Transverse colon (tissue), 4 donors: ENCODE results near the gene COMMD7. TPM values are rescaled to one million over a fixed set of nuclear protein-coding genes. Genes with fewer than 3 reads are reported as not detected.

Experiments used
- DNase-seq: peaks from one replicate; pipeline ENCODE4 v3.0.0-alpha.2; 2019
- H3K27ac ChIP-seq, 4 donors: fragments of 200-600 bp; sonication (generic); 2 replicates each; pipeline ENCODE4 v1.5.1; 2016 to 2018; ENCODE audit warnings: inconsistent platforms in 4 of 4
- H3K27me3 ChIP-seq: fragments of 200-600 bp; sonication (generic); 2 replicates; pipeline ENCODE4 v1.5.1; 2017; ENCODE audit warnings: inconsistent platforms
- H3K36me3 ChIP-seq, 4 donors: fragments of 200-600 bp; sonication (generic); 2 replicates each; pipeline ENCODE4 v1.5.1; 2017 to 2019; ENCODE audit warnings: inconsistent platforms in 4 of 4
- H3K4me1 ChIP-seq, 4 donors: fragments of 200-600 bp; sonication (generic); 2 replicates each; pipeline ENCODE4 v1.5.1; 2017 to 2020; ENCODE audit warnings: inconsistent platforms in 4 of 4
- H3K4me3 ChIP-seq, 4 donors: fragments of 200-600 bp; sonication (generic); 1 replicate in 1 of 4; 2 replicates in 3 of 4; pipeline versions ENCODE4 v1.5.1 to v1.6.1; 2017 to 2019; ENCODE audit warnings: inconsistent platforms in 4 of 4
- H3K9me3 ChIP-seq, 2 donors: fragments of 200-600 bp; sonication (generic); 2 replicates each; pipeline ENCODE4 v1.5.1; 2017 to 2019; ENCODE audit warnings: inconsistent platforms in 2 of 2
- CTCF ChIP-seq, 5 experiments: fragments of 200-600 bp in 3 of 5; fragments of 450-650 bp in 2 of 5; sonication (generic) in 3 of 5; IDR thresholded peaks; 1 replicate in 2 of 5; 2 replicates in 3 of 5; pipeline ENCODE4 v1.5.1; 2016 to 2017; ENCODE audit warnings: antibody characterized with exemption in 5 of 5, inconsistent platforms in 3 of 5, mild to moderate bottlenecking in 2 of 5, moderate library complexity in 1 of 5
- EP300 ChIP-seq: sonication (generic); formaldehyde crosslinking; IDR thresholded peaks from one replicate; pipeline ENCODE4 v1.6.1; 2017; ENCODE audit warnings: antibody characterized with exemption, low read depth
- POLR2A ChIP-seq: fragments of 450-650 bp; IDR thresholded peaks from one replicate; pipeline ENCODE4 v1.6.1; 2016; ENCODE audit warnings: antibody characterized with exemption, mild to moderate bottlenecking, moderate library complexity
- POLR2AphosphoS5 ChIP-seq, 3 donors: sonication (generic); formaldehyde crosslinking; IDR thresholded peaks; one replicate each; pipeline ENCODE4 v1.6.1; 2016; ENCODE audit warnings: antibody characterized with exemption in 3 of 3
- WGBS, 2 donors: methylation state at CpG; one replicate each; pipeline ENCODE4 v1.1.5; 2018; ENCODE audit warnings: low coverage in 1 of 2; 5-methylcytosine and 5-hydroxymethylcytosine counted together
- in situ Hi-C, 4 donors: fragments of 200-750 bp; cut with MboI; loops; one replicate each; pipeline versions ENCODE4 v1.15.0 to v1.15.1; 2017; ENCODE audit warnings: low sequenced_read_pairs in 3 of 4, low pct_ligation_motif_present in 1 of 4, low pct_unique_long_range_greater_than_20kb in 1 of 4
- intact Hi-C: fragments of 100-400 bp; cut with DNase I; formaldehyde crosslinking; loops from one replicate; pipeline ENCODE4 v1.15.1; 2023; ENCODE audit warnings: low total_unique reads
- total RNA-seq, 4 donors: library from RNA; depleted of rRNA; stranded (reverse); fragments of >200 nt; gene quantifications; one replicate each; pipeline ENCODE4 v1.1.0, GENCODE V29; 2016

Gene COMMD7
- total RNA-seq, 4 donors from 2014 or later, result 14.3 to 24.8 (median 20.2) TPM

GRCh38 chr20:32789896-32790750 lies 46.9 kb upstream of the COMMD7 start:
- Histone ChIP-seq H3K4me3 (no peak overlapping the region), H3K27ac (no peak overlapping the region), H3K36me3 (no peaks in the 10 kb centered on the region), H3K9me3 (no peaks in the 10 kb centered on the region), H3K4me1 (no peaks in the 10 kb centered on the region), H3K27me3 (no peaks in the 10 kb centered on the region)
- TF ChIP-seq EP300, result no peak
- TF ChIP-seq CTCF (IDR thresholded peaks at IDR 0.05), result peak; percentile 92 to 99 (median 99)
- TF ChIP-seq POLR2A, result no peak
- TF ChIP-seq POLR2AphosphoS5 (IDR thresholded peaks at IDR 0.05), result no peak
- 62% methylated on average over 6 of the region's 6 CpGs; no CpG with 5 or more reads in 1 of the 2 donors for WGBS, 2 donors
- intact Hi-C loops, result loop anchor here (5.0 kb wide), 1 partner anchor 507 kb away; no protein-coding TSS in a partner anchor
- in situ Hi-C loops, result loop anchor here in 1 of 4 donors (25.0 kb wide), 1 partner anchor 278 kb away; no protein-coding TSS in a partner anchor
- peak; percentile 76 for DNase-seq

- no peaks in the 10 kb centered on the region for H3K36me3 ChIP-seq
- no peaks in the 10 kb centered on the region for H3K4me1 ChIP-seq
- DNase-seq, result no peak
- TF ChIP-seq POLR2A (no peak), EP300 (no peak), CTCF (IDR thresholded peaks at IDR 0.05) (no peak), POLR2AphosphoS5 (IDR thresholded peaks at IDR 0.05) (no peak)
- in situ Hi-C loops (loop anchor here in 1 of 4 donors (25.0 kb wide), 1 partner anchor 275 kb away; no protein-coding TSS in a partner anchor), intact Hi-C loops (loop anchor here (5.0 kb wide), 1 partner anchor 510 kb away; no protein-coding TSS in a partner anchor)
- H3K27me3 ChIP-seq, result no peaks in the 10 kb centered on the region
- no peak overlapping the region for H3K4me3 ChIP-seq
- 92 to 96% methylated on average over 4 to 16 of the region's 16 CpGs for WGBS, 2 donors
- no peaks in the 10 kb centered on the region for H3K9me3 ChIP-seq
- no peak overlapping the region for H3K27ac ChIP-seq
These were observed 43.9 kb upstream of the COMMD7 start for GRCh38 chr20:32787168-32787567.

GRCh38 chr20:32786059-32786760 lies 42.9 kb upstream of the COMMD7 start:
- intact Hi-C loops (loop anchor here (5.0 kb wide), 1 partner anchor 511 kb away; no protein-coding TSS in a partner anchor), in situ Hi-C loops (loop anchor here in 1 of 4 donors (25.0 kb wide), 1 partner anchor 274 kb away; no protein-coding TSS in a partner anchor)
- Histone ChIP-seq H3K9me3 (no peaks in the 10 kb centered on the region), H3K27ac (no peak overlapping the region), H3K4me1 (no peaks in the 10 kb centered on the region), H3K4me3 (no peak overlapping the region), H3K27me3 (no peaks in the 10 kb centered on the region), H3K36me3 (no peaks in the 10 kb centered on the region)
- 90 to 98% methylated on average over 8 to 16 of the region's 16 CpGs for WGBS, 2 donors
- DNase-seq, result no peak
- TF ChIP-seq EP300 (no peak), POLR2AphosphoS5 (IDR thresholded peaks at IDR 0.05) (no peak)

GRCh38 chr20:32784369-32785080 lies 41.3 kb upstream of the COMMD7 start:
- no peaks in the 10 kb centered on the region for H3K4me1 ChIP-seq
- no peak for DNase-seq
- TF ChIP-seq POLR2AphosphoS5 (IDR thresholded peaks at IDR 0.05) (no peak), EP300 (no peak), CTCF (IDR thresholded peaks at IDR 0.05) (no peak), POLR2A (no peak)
- no peaks in the 10 kb centered on the region for H3K9me3 ChIP-seq
- no peak overlapping the region for H3K27ac ChIP-seq
- H3K4me3 ChIP-seq, result no peak overlapping the region
- in situ Hi-C loops, result loop anchor here in 1 of 4 donors (5.0 to 25.0 kb wide), 2 partner anchors 102 to 272 kb away; no protein-coding TSS in a partner anchor
- WGBS, 2 donors, result 86 to 87% methylated on average over 7 to 13 of the region's 13 CpGs
- intact Hi-C loops, result loop anchor here (5.0 kb wide), 1 partner anchor 513 kb away; no protein-coding TSS in a partner anchor
- no peaks in the 10 kb centered on the region for H3K27me3 ChIP-seq
- H3K36me3 ChIP-seq, result no peaks in the 10 kb centered on the region
